ENCODE measurements around the gene COBLL1.
"Not testable (repeated sequence)": the region's sequence is repeated elsewhere in the genome, so short reads cannot be mapped to it uniquely, and the experiment has no call there.

COBLL1 gene

GRCh38 chr2:164841719-164842623 is at the start of gene COBLL1:
Gene COBLL1 (minus strand): TSS chr2:164841823. CDS start chr2:164841196, 627 bp downstream.
- no peak for DNase-seq (ENCODE audit: low read depth, low spot score)

GRCh38 chr2:164890544-164890943 is 48.9 kb upstream of the COBLL1 start:
- DNase-seq (ENCODE audit: low read depth, low spot score), result no peak

- DNase-seq (ENCODE audit: low read depth, low spot score), result no peak
Measured at GRCh38 chr2:164888592-164888991, 47.0 kb upstream of the COBLL1 start.

- no peak for DNase-seq (ENCODE audit: low read depth, low spot score)
Measured at GRCh38 chr2:164887434-164888144, 46.0 kb upstream of the COBLL1 start.

- DNase-seq (ENCODE audit: low read depth, low spot score), result no peak
Measured at GRCh38 chr2:164882276-164882675, 40.7 kb upstream of the COBLL1 start.

- no peak for DNase-seq (ENCODE audit: low read depth, low spot score)
Measured at GRCh38 chr2:164881524-164881923, 39.9 kb upstream of the COBLL1 start.

GRCh38 chr2:164879901-164880535 is 38.4 kb upstream of the COBLL1 start:
- DNase-seq (ENCODE audit: low read depth, low spot score), result no peak

GRCh38 chr2:164877927-164878326 is 36.3 kb upstream of the COBLL1 start:
- DNase-seq (ENCODE audit: low read depth, low spot score), result no peak

- DNase-seq (ENCODE audit: low read depth, low spot score), result no peak
Measured at GRCh38 chr2:164877169-164877568, 35.5 kb upstream of the COBLL1 start.

GRCh38 chr2:164875334-164876205 is 33.9 kb upstream of the COBLL1 start:
- no peak for DNase-seq (ENCODE audit: low read depth, low spot score)

GRCh38 chr2:164873210-164873908 is 31.7 kb upstream of the COBLL1 start:
- DNase-seq (ENCODE audit: low read depth, low spot score), result no peak

- DNase-seq (ENCODE audit: low read depth, low spot score), result no peak
Measured at GRCh38 chr2:164871404-164871803, 29.8 kb upstream of the COBLL1 start.

GRCh38 chr2:164869420-164869772 is 27.8 kb upstream of the COBLL1 start:
- DNase-seq (ENCODE audit: low read depth, low spot score), result no peak

GRCh38 chr2:164868563-164869419 is 27.2 kb upstream of the COBLL1 start:
- DNase-seq (ENCODE audit: low read depth, low spot score), result no peak

- no peak for DNase-seq (ENCODE audit: low read depth, low spot score)
Measured at GRCh38 chr2:164867779-164868397, 26.3 kb upstream of the COBLL1 start.

GRCh38 chr2:164866381-164866780 is 24.8 kb upstream of the COBLL1 start:
- not testable (repeated sequence) for DNase-seq (ENCODE audit: low read depth, low spot score)

- no peak for DNase-seq (ENCODE audit: low read depth, low spot score)
Measured at GRCh38 chr2:164860694-164861042, 19.0 kb upstream of the COBLL1 start.

GRCh38 chr2:164859906-164860693 is 18.5 kb upstream of the COBLL1 start:
- DNase-seq (ENCODE audit: low read depth, low spot score), result not testable (repeated sequence)

Measured in activated CD4-positive, CD25-positive, alpha-beta regulatory T cell treated with anti-CD3 and anti-CD28 coated beads, Interleukin-2, amount 50 U/mL, for 16 hours (primary cell).